Sigmoid colon (tissue), 4 donors: ENCODE measurements around the gene FAU.

ENCODE experiments used
- EP300 ChIP-seq, 4 donors: sonication (generic); formaldehyde crosslinking; IDR thresholded peaks; one replicate each; pipeline ENCODE4 v1.6.1; 2017; ENCODE audit warnings: antibody characterized with exemption in 4 of 4
- POLR2A ChIP-seq, 2 donors: fragments of 450-650 bp; IDR thresholded peaks; one replicate each; pipeline ENCODE4 v1.6.1; 2016; ENCODE audit warnings: antibody characterized with exemption in 2 of 2, mild to moderate bottlenecking in 2 of 2, moderate library complexity in 2 of 2
- POLR2AphosphoS5 ChIP-seq, 4 donors: sonication (generic); formaldehyde crosslinking; IDR thresholded peaks; one replicate each; pipeline ENCODE4 v1.6.1; 2017; ENCODE audit warnings: antibody characterized with exemption in 4 of 4
- TF ChIP-seq, protein P1 (sequence below), 4 experiments: fragments of 450-650 bp in 3 of 4; fragments of 200-600 bp in 1 of 4; IDR thresholded peaks; one replicate each; pipeline ENCODE4 v1.5.1; 2016 to 2019; ENCODE audit warnings: antibody characterized with exemption in 4 of 4, mild to moderate bottlenecking in 3 of 4, moderate library complexity in 2 of 4

DNA sequence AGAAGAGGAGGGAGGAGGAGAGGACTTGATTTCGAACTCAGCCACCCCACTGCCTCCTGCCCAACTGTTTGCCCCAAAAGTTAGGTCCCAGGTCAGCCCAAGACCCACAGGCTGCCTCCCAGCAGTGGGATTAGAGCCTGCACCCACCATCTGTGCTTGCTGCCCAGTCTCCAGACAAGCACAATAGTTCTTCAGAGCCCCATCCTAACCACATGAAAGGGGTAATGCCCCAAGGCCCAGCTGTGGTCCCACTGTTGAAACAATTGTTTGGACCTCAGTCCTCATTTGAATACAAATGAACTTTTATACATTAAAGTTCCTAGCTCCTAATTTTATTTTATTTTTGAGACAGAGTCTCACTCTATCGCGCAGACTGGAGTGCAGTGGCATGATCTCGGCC lies 31.3 kb downstream of the FAU start:
- TF ChIP-seq, protein P1, sequence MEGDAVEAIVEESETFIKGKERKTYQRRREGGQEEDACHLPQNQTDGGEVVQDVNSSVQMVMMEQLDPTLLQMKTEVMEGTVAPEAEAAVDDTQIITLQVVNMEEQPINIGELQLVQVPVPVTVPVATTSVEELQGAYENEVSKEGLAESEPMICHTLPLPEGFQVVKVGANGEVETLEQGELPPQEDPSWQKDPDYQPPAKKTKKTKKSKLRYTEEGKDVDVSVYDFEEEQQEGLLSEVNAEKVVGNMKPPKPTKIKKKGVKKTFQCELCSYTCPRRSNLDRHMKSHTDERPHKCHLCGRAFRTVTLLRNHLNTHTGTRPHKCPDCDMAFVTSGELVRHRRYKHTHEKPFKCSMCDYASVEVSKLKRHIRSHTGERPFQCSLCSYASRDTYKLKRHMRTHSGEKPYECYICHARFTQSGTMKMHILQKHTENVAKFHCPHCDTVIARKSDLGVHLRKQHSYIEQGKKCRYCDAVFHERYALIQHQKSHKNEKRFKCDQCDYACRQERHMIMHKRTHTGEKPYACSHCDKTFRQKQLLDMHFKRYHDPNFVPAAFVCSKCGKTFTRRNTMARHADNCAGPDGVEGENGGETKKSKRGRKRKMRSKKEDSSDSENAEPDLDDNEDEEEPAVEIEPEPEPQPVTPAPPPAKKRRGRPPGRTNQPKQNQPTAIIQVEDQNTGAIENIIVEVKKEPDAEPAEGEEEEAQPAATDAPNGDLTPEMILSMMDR (IDR thresholded peaks at IDR 0.05): no peak
- no peak for TF ChIP-seq EP300 (IDR thresholded peaks at IDR 0.05)
- TF ChIP-seq POLR2A (IDR thresholded peaks at IDR 0.05): no peak
- TF ChIP-seq POLR2AphosphoS5 (IDR thresholded peaks at IDR 0.05): no peak
